Stimulated activated naive CD8-positive, alpha-beta T cell treated with anti-CD3 and anti-CD28 coated beads, Interleukin-15, Interleukin-2, amounts not matched to agents 100 ng/mL and 50 ng/mL, for 24 hours (primary cell): ENCODE results near the gene LOXL4.

Experiments used
- H3K27ac Mint-ChIP-seq: one replicate; pipeline ENCODE4 v1.8.0; 2021; ENCODE audit warnings: mild to moderate bottlenecking, mixed read lengths
- H3K27me3 Mint-ChIP-seq: one replicate; pipeline ENCODE4 v1.8.0; 2021; ENCODE audit warnings: mixed read lengths
- H3K36me3 Mint-ChIP-seq: one replicate; pipeline ENCODE4 v1.8.0; 2021; ENCODE audit warnings: low read depth, mixed read lengths
- H3K4me1 Mint-ChIP-seq: one replicate; pipeline ENCODE4 v1.8.0; 2021; ENCODE audit warnings: low read depth, mixed read lengths
- H3K4me3 Mint-ChIP-seq: one replicate; pipeline ENCODE4 v1.8.0; 2021; ENCODE audit warnings: mild to moderate bottlenecking, mixed read lengths
- H3K9me3 Mint-ChIP-seq: one replicate; pipeline ENCODE4 v1.8.0; 2021; ENCODE audit warnings: mixed read lengths

LOXL4 gene

GRCh38 chr10:98224509-98224908 lies 43.5 kb downstream of the LOXL4 start:
- Mint-ChIP-seq H3K27ac (no peak overlapping the region), H3K27me3 (no peaks in the 10 kb centered on the region), H3K4me3 (no peak overlapping the region), H3K36me3 (peaks cover 38% of the 10 kb centered on the region), H3K9me3 (peaks cover 10% of the 10 kb centered on the region), H3K4me1 (peaks cover 10% of the 10 kb centered on the region)

GRCh38 chr10:98223874-98224273 lies 44.1 kb downstream of the LOXL4 start:
- Mint-ChIP-seq H3K36me3 (peaks cover 44% of the 10 kb centered on the region), H3K4me3 (no peak overlapping the region), H3K27me3 (no peaks in the 10 kb centered on the region), H3K9me3 (peaks cover 16% of the 10 kb centered on the region), H3K27ac (no peak overlapping the region), H3K4me1 (peaks cover 6% of the 10 kb centered on the region)

GRCh38 chr10:98217801-98218200 lies 50.2 kb downstream of the LOXL4 start:
- Mint-ChIP-seq H3K9me3 (peaks cover 29% of the 10 kb centered on the region), H3K27me3 (no peaks in the 10 kb centered on the region), H3K27ac (no peak overlapping the region), H3K4me3 (no peak overlapping the region), H3K4me1 (peaks cover 14% of the 10 kb centered on the region), H3K36me3 (peaks cover 46% of the 10 kb centered on the region)

- peaks cover 29% of the 10 kb centered on the region for H3K9me3 Mint-ChIP-seq
- H3K27ac Mint-ChIP-seq = no peak overlapping the region
- no peaks in the 10 kb centered on the region for H3K27me3 Mint-ChIP-seq
- no peak overlapping the region for H3K4me3 Mint-ChIP-seq
- H3K4me1 Mint-ChIP-seq = peaks cover 21% of the 10 kb centered on the region
- peaks cover 61% of the 10 kb centered on the region for H3K36me3 Mint-ChIP-seq
Measured at GRCh38 chr10:98215373-98215772, 52.6 kb downstream of the LOXL4 start.

GRCh38 chr10:98213740-98214139 lies 54.3 kb downstream of the LOXL4 start:
- H3K36me3 Mint-ChIP-seq = peaks cover 64% of the 10 kb centered on the region
- H3K9me3 Mint-ChIP-seq = peaks cover 17% of the 10 kb centered on the region
- no peak overlapping the region for H3K4me3 Mint-ChIP-seq
- H3K4me1 Mint-ChIP-seq = peaks cover 21% of the 10 kb centered on the region
- no peak overlapping the region for H3K27ac Mint-ChIP-seq
- H3K27me3 Mint-ChIP-seq = no peaks in the 10 kb centered on the region

- peaks cover 12% of the 10 kb centered on the region for H3K4me1 Mint-ChIP-seq
- H3K4me3 Mint-ChIP-seq = no peak overlapping the region
- H3K9me3 Mint-ChIP-seq = peaks cover 8% of the 10 kb centered on the region
- no peaks in the 10 kb centered on the region for H3K27me3 Mint-ChIP-seq
- H3K27ac Mint-ChIP-seq = no peak overlapping the region
- peaks cover 64% of the 10 kb centered on the region for H3K36me3 Mint-ChIP-seq
Measured at GRCh38 chr10:98212196-98212595, 55.8 kb downstream of the LOXL4 start.

GRCh38 chr10:98209441-98209840 lies 58.6 kb downstream of the LOXL4 start:
- Mint-ChIP-seq H3K4me1 (peaks cover 7% of the 10 kb centered on the region), H3K36me3 (peaks cover 53% of the 10 kb centered on the region), H3K4me3 (no peak overlapping the region), H3K27me3 (no peaks in the 10 kb centered on the region), H3K27ac (no peak overlapping the region), H3K9me3 (no peaks in the 10 kb centered on the region)

- Mint-ChIP-seq H3K27me3 (no peaks in the 10 kb centered on the region), H3K9me3 (no peaks in the 10 kb centered on the region), H3K4me1 (peaks cover 7% of the 10 kb centered on the region), H3K36me3 (peaks cover 55% of the 10 kb centered on the region), H3K4me3 (no peak overlapping the region), H3K27ac (no peak overlapping the region)
Measured at GRCh38 chr10:98208925-98209324, 59.1 kb downstream of the LOXL4 start.

- no peaks in the 10 kb centered on the region for H3K27me3 Mint-ChIP-seq
- H3K36me3 Mint-ChIP-seq = peaks cover 41% of the 10 kb centered on the region
- no peak overlapping the region for H3K27ac Mint-ChIP-seq
- no peak overlapping the region for H3K4me3 Mint-ChIP-seq
- no peaks in the 10 kb centered on the region for H3K9me3 Mint-ChIP-seq
- no peaks in the 10 kb centered on the region for H3K4me1 Mint-ChIP-seq
Measured at GRCh38 chr10:98205351-98205750, 62.6 kb downstream of the LOXL4 start.

- H3K27me3 Mint-ChIP-seq = no peaks in the 10 kb centered on the region
- no peak overlapping the region for H3K27ac Mint-ChIP-seq
- no peaks in the 10 kb centered on the region for H3K9me3 Mint-ChIP-seq
- H3K4me1 Mint-ChIP-seq = no peaks in the 10 kb centered on the region
- H3K36me3 Mint-ChIP-seq = peaks cover 16% of the 10 kb centered on the region
- H3K4me3 Mint-ChIP-seq = no peak overlapping the region
Measured at GRCh38 chr10:98202378-98202777, 65.6 kb downstream of the LOXL4 start.

GRCh38 chr10:98201760-98202159 lies 66.2 kb downstream of the LOXL4 start:
- Mint-ChIP-seq H3K4me3 (no peak overlapping the region), H3K4me1 (peaks cover 3% of the 10 kb centered on the region), H3K36me3 (peaks cover 17% of the 10 kb centered on the region), H3K27me3 (no peaks in the 10 kb centered on the region), H3K9me3 (no peaks in the 10 kb centered on the region), H3K27ac (no peak overlapping the region)
